ENCODE results near the gene RAB3C. TPM values are rescaled to one million over a fixed set of nuclear protein-coding genes. Genes with fewer than 3 reads are reported as not detected.

The RAB3C gene
- total RNA-seq, 4 donors from 2014 or later, result 0.09 to 0.38 (median 0.21) TPM; not detected in 1

GRCh38 chr5:58629271-58630159, 46.6 kb downstream of the RAB3C start:
- intact Hi-C loops (cut with DNase I), result no loop called here
- Histone ChIP-seq H3K4me3 (no peak overlapping the region), H3K27me3 (no peaks in the 10 kb centered on the region), H3K36me3 (no peaks in the 10 kb centered on the region), H3K4me1 (no peaks in the 10 kb centered on the region), H3K9me3 (no peaks in the 10 kb centered on the region), H3K27ac (peak overlapping the region in 1 of 4 donors; percentile 32)
- DNase-seq, result no peak
- WGBS, 2 donors, result 14 to 19% methylated on average over 6 of the region's 6 CpGs
- TF ChIP-seq POLR2A (IDR thresholded peaks at IDR 0.05), result no peak
- no peak for TF ChIP-seq CTCF (IDR thresholded peaks at IDR 0.05)

GRCh38 chr5:58631895-58632294, 49.0 kb downstream of the RAB3C start:
- Histone ChIP-seq H3K9me3 (no peaks in the 10 kb centered on the region), H3K36me3 (no peaks in the 10 kb centered on the region), H3K4me1 (no peaks in the 10 kb centered on the region), H3K4me3 (no peak overlapping the region), H3K27me3 (no peaks in the 10 kb centered on the region), H3K27ac (no peak overlapping the region)
- TF ChIP-seq POLR2A (IDR thresholded peaks at IDR 0.05) (no peak), CTCF (IDR thresholded peaks at IDR 0.05) (no peak)
- DNase-seq, result no peak
- WGBS, 2 donors, result 72 to 90% methylated on average over 1 of the region's 1 CpG
- intact Hi-C loops (cut with DNase I), result no loop called here

- intact Hi-C loops (cut with DNase I), result no loop called here
- H3K9me3 ChIP-seq, result no peaks in the 10 kb centered on the region
- no peak overlapping the region for H3K27ac ChIP-seq
- no peaks in the 10 kb centered on the region for H3K36me3 ChIP-seq
- no peak for DNase-seq
- TF ChIP-seq CTCF (IDR thresholded peaks at IDR 0.05), result no peak
- no peak for TF ChIP-seq POLR2A (IDR thresholded peaks at IDR 0.05)
- 51 to 66% methylated on average over 2 of the region's 2 CpGs for WGBS, 2 donors
- no peaks in the 10 kb centered on the region for H3K4me1 ChIP-seq
- no peak overlapping the region for H3K4me3 ChIP-seq
- H3K27me3 ChIP-seq, result no peaks in the 10 kb centered on the region
Measured at GRCh38 chr5:58635416-58635815, 52.5 kb downstream of the RAB3C start.

- intact Hi-C loops (cut with DNase I), result no loop called here
- Histone ChIP-seq H3K9me3 (no peaks in the 10 kb centered on the region), H3K27me3 (no peaks in the 10 kb centered on the region), H3K4me1 (no peaks in the 10 kb centered on the region), H3K36me3 (no peaks in the 10 kb centered on the region), H3K27ac (no peak overlapping the region), H3K4me3 (no peak overlapping the region)
- TF ChIP-seq CTCF (IDR thresholded peaks at IDR 0.05), result no peak
- no peak for TF ChIP-seq POLR2A (IDR thresholded peaks at IDR 0.05)
- DNase-seq, result no peak
- WGBS, 2 donors, result 87 to 96% methylated on average over 3 of the region's 3 CpGs
Measured at GRCh38 chr5:58640011-58640410, 57.1 kb downstream of the RAB3C start.

GRCh38 chr5:58641533-58641932, 58.7 kb downstream of the RAB3C start:
- DNase-seq, result no peak
- Histone ChIP-seq H3K27me3 (no peaks in the 10 kb centered on the region), H3K36me3 (no peaks in the 10 kb centered on the region), H3K4me3 (no peak overlapping the region), H3K27ac (no peak overlapping the region), H3K4me1 (no peaks in the 10 kb centered on the region), H3K9me3 (no peaks in the 10 kb centered on the region)
- TF ChIP-seq CTCF (IDR thresholded peaks at IDR 0.05) (no peak), POLR2A (IDR thresholded peaks at IDR 0.05) (no peak)
- 79 to 91% methylated on average over 1 of the region's 1 CpG for WGBS, 2 donors
- intact Hi-C loops (cut with DNase I), result no loop called here
